ENCODE results near the gene PPP2R2C. TPM values are rescaled to one million over a fixed set of nuclear protein-coding genes. Genes with fewer than 3 reads are reported as not detected.
A peak's percentile ranks its signal among the peaks of the same experiment; 100 is the strongest.

The PPP2R2C gene
- 10 to 100 TPM in 1 of 2 donors, 1 to 10 TPM in 1; 8.0 to 10.4 TPM for total RNA-seq

GRCh38 chr4:6472387-6473263 lies at the start of gene PPP2R2C:
TSS of gene PPP2R2C (minus strand) at chr4:6472614. CDS start at chr4:6472229, 385 bp downstream.
- no peak for DNase-seq (ENCODE audit: low spot score)
- no peak for TF ChIP-seq POLR2A (IDR thresholded peaks at IDR 0.05)
- TF ChIP-seq POLR2AphosphoS5 (IDR thresholded peaks at IDR 0.05) = no peak
- TF ChIP-seq CTCF (IDR thresholded peaks at IDR 0.05) = no peak
- no peaks in the 10 kb centered on the region for H3K4me1 ChIP-seq (replicated peaks)

GRCh38 chr4:6520978-6521377 lies 48.6 kb upstream of the PPP2R2C start:
- no peak overlapping the region for H3K4me3 ChIP-seq
- intact Hi-C loops (cut with DNase I) = no loop called here
- no peaks in the 10 kb centered on the region for H3K9me3 ChIP-seq
- no peaks in the 10 kb centered on the region for H3K27me3 ChIP-seq (replicated peaks; ENCODE audit: insufficient read depth)
- H3K27ac ChIP-seq = no peak overlapping the region
- no peaks in the 10 kb centered on the region for H3K4me1 ChIP-seq (replicated peaks)
- no peaks in the 10 kb centered on the region for H3K36me3 ChIP-seq
- TF ChIP-seq POLR2A (IDR thresholded peaks at IDR 0.05) = no peak
- TF ChIP-seq POLR2AphosphoS5 (IDR thresholded peaks at IDR 0.05) = no peak
- TF ChIP-seq CTCF (IDR thresholded peaks at IDR 0.05) = no peak
- WGBS = 73% methylated on average over 6 of the region's 6 CpGs
- no peak for DNase-seq (ENCODE audit: low spot score)

More at GRCh38 chr4:6472387-6473263, at the start of gene PPP2R2C:
- peak within 1 kb of the TSS; percentile 41 to 51 for H3K4me3 ChIP-seq
- no peaks in the 10 kb centered on the region for H3K9me3 ChIP-seq
- intact Hi-C loops (cut with DNase I) = no loop called here
- no peaks in the 10 kb centered on the region for H3K27me3 ChIP-seq (replicated peaks; ENCODE audit: insufficient read depth)
- 4% methylated on average over 58 of the region's 86 CpGs for WGBS
- peak within 1 kb of the TSS; percentile 67 to 78 for H3K27ac ChIP-seq
- no peaks in the 10 kb centered on the region for H3K36me3 ChIP-seq

- H3K9me3 ChIP-seq = no peaks in the 10 kb centered on the region
- DNase-seq (ENCODE audit: low spot score) = no peak
- 55% methylated on average over 11 of the region's 11 CpGs for WGBS
- no peaks in the 10 kb centered on the region for H3K27me3 ChIP-seq (replicated peaks; ENCODE audit: insufficient read depth)
- no peak overlapping the region for H3K27ac ChIP-seq
- H3K4me3 ChIP-seq = no peak overlapping the region
- no peaks in the 10 kb centered on the region for H3K36me3 ChIP-seq
- no peaks in the 10 kb centered on the region for H3K4me1 ChIP-seq (replicated peaks)
- TF ChIP-seq POLR2AphosphoS5 (IDR thresholded peaks at IDR 0.05) (no peak), CTCF (IDR thresholded peaks at IDR 0.05) (no peak), POLR2A (IDR thresholded peaks at IDR 0.05) (no peak)
- intact Hi-C loops (cut with DNase I) = no loop called here
Observed at GRCh38 chr4:6520051-6520636, 47.7 kb upstream of the PPP2R2C start.

- 98% methylated on average over 2 of the region's 2 CpGs for WGBS
- no peaks in the 10 kb centered on the region for H3K36me3 ChIP-seq
- no peak for DNase-seq (ENCODE audit: low spot score)
- no peaks in the 10 kb centered on the region for H3K9me3 ChIP-seq
- TF ChIP-seq CTCF (IDR thresholded peaks at IDR 0.05) (no peak), POLR2AphosphoS5 (IDR thresholded peaks at IDR 0.05) (no peak), POLR2A (IDR thresholded peaks at IDR 0.05) (no peak)
- no peaks in the 10 kb centered on the region for H3K27me3 ChIP-seq (replicated peaks; ENCODE audit: insufficient read depth)
- H3K4me3 ChIP-seq = no peak overlapping the region
- intact Hi-C loops (cut with DNase I) = no loop called here
- H3K27ac ChIP-seq = no peak overlapping the region
- H3K4me1 ChIP-seq (replicated peaks) = no peaks in the 10 kb centered on the region
Observed at GRCh38 chr4:6517171-6517570, 44.8 kb upstream of the PPP2R2C start.

Data from prostate gland (tissue), 2 donors.